ENCODE results near the gene UTP15. TPM values are rescaled to one million over a fixed set of nuclear protein-coding genes. Genes with fewer than 3 reads are reported as not detected.

The UTP15 gene
- total RNA-seq, 2 experiments from 2014 or later = 22.8 to 29.9 TPM

GRCh38 chr5:73624888-73625287, 59.3 kb downstream of the UTP15 start:
- BruUV-seq (replicated peaks) = no TSS peak
- TF ChIP-seq, protein P1, sequence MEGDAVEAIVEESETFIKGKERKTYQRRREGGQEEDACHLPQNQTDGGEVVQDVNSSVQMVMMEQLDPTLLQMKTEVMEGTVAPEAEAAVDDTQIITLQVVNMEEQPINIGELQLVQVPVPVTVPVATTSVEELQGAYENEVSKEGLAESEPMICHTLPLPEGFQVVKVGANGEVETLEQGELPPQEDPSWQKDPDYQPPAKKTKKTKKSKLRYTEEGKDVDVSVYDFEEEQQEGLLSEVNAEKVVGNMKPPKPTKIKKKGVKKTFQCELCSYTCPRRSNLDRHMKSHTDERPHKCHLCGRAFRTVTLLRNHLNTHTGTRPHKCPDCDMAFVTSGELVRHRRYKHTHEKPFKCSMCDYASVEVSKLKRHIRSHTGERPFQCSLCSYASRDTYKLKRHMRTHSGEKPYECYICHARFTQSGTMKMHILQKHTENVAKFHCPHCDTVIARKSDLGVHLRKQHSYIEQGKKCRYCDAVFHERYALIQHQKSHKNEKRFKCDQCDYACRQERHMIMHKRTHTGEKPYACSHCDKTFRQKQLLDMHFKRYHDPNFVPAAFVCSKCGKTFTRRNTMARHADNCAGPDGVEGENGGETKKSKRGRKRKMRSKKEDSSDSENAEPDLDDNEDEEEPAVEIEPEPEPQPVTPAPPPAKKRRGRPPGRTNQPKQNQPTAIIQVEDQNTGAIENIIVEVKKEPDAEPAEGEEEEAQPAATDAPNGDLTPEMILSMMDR (conservative IDR thresholded peaks at IDR 0.05; ENCODE audit: low read length) = no peak
- no peak for TF ChIP-seq EZH2phosphoT487 (IDR thresholded peaks at IDR 0.05; ENCODE audit: borderline replicate concordance, low read depth, low read length)
- Histone ChIP-seq H3K27ac (ENCODE audit: low read depth, low read length, poor library complexity, severe bottlenecking) (no peak overlapping the region), H3K36me3 (ENCODE audit: insufficient read depth, low read length) (no peaks in the 10 kb centered on the region), H3K4me3 (ENCODE audit: low read depth, low read length, poor library complexity, severe bottlenecking) (no peak overlapping the region), H3K9me3 (ENCODE audit: low read length) (no peaks in the 10 kb centered on the region), H3K4me2 (ENCODE audit: low read length) (no peak overlapping the region), H2AFZ (ENCODE audit: low read length) (no peak overlapping the region), H3K79me2 (ENCODE audit: insufficient read depth, low read depth, low read length) (no peaks in the 10 kb centered on the region), H3K4me1 (ENCODE audit: insufficient read depth, low read length, poor library complexity, severe bottlenecking) (no peaks in the 10 kb centered on the region), H4K20me1 (ENCODE audit: insufficient read depth, low read length) (no peaks in the 10 kb centered on the region), H3K9me2 (ENCODE audit: insufficient read depth, low read length) (no peaks in the 10 kb centered on the region)
- no peak for DNase-seq (ENCODE audit: low spot score)
- CTCF ChIA-PET (ENCODE audit: unreplicated experiment) = no interaction called here
- intact Hi-C loops (cut with micrococcal nuclease; ENCODE audit: unreplicated experiment) = no loop called here
- POLR2A ChIA-PET = interaction anchor here (0.6 kb wide), 1 partner anchor 1683 kb away, joined by 5 read pairs; no protein-coding TSS in a partner anchor

DNA sequence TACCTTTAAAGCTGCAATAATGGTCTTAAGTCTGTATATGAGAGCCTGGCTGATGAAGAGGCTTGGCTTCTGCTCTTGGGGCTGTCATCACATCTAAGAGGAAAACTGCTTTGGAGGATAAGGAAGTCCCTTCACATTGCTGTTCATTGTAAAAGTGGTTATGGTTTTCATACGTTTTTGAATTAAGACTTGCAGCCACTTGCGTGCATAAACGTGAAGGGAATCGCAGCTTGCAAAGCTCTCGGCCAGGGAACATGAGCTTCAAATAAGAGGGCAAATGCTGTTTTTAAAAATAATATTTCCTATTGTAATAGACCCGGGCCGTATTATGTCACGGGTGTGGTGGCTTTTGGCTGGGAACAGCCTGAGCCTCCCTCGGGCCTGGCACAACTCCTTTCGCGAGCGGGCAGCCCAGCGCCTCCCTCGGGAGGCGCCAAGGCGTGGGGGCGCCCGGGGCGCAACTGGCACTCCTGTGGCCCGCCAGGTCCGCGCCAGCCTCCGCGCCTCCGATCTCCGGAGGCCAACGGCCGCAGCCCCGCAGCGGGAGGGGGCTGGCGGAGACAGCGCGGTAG, 59.9 kb downstream of the UTP15 start:
- ChIA-PET POLR2A (interaction anchor here (0.6 kb wide), 1 partner anchor 1683 kb away, joined by 5 read pairs; no protein-coding TSS in a partner anchor), CTCF (ENCODE audit: unreplicated experiment) (no interaction called here)
- no TSS peak for BruUV-seq (replicated peaks)
- H3K4me2 ChIP-seq (ENCODE audit: low read length) = no peak overlapping the region
- no peak overlapping the region for H2AFZ ChIP-seq (ENCODE audit: low read length)
- H3K4me3 ChIP-seq (ENCODE audit: low read depth, low read length, poor library complexity, severe bottlenecking) = no peak overlapping the region
- H3K9me3 ChIP-seq (ENCODE audit: low read length) = no peaks in the 10 kb centered on the region
- DNase-seq (ENCODE audit: low spot score) = no peak
- TF ChIP-seq EZH2phosphoT487 (IDR thresholded peaks at IDR 0.05; ENCODE audit: borderline replicate concordance, low read depth, low read length) = no peak
- TF ChIP-seq, protein P1 (conservative IDR thresholded peaks at IDR 0.05; ENCODE audit: low read length) = no peak
- H3K36me3 ChIP-seq (ENCODE audit: insufficient read depth, low read length) = no peaks in the 10 kb centered on the region
- H3K27ac ChIP-seq (ENCODE audit: low read depth, low read length, poor library complexity, severe bottlenecking) = no peak overlapping the region
- no peaks in the 10 kb centered on the region for H3K9me2 ChIP-seq (ENCODE audit: insufficient read depth, low read length)
- intact Hi-C loops (cut with micrococcal nuclease; ENCODE audit: unreplicated experiment) = no loop called here
- no peaks in the 10 kb centered on the region for H3K79me2 ChIP-seq (ENCODE audit: insufficient read depth, low read depth, low read length)
- H4K20me1 ChIP-seq (ENCODE audit: insufficient read depth, low read length) = no peaks in the 10 kb centered on the region
- no peaks in the 10 kb centered on the region for H3K4me1 ChIP-seq (ENCODE audit: insufficient read depth, low read length, poor library complexity, severe bottlenecking)

- BruUV-seq (replicated peaks) = no TSS peak
- no peak for TF ChIP-seq EZH2phosphoT487 (IDR thresholded peaks at IDR 0.05; ENCODE audit: borderline replicate concordance, low read depth, low read length)
- TF ChIP-seq, protein P1 (conservative IDR thresholded peaks at IDR 0.05; ENCODE audit: low read length) = no peak
- H3K9me2 ChIP-seq (ENCODE audit: insufficient read depth, low read length) = no peaks in the 10 kb centered on the region
- ChIA-PET POLR2A (no interaction called here), CTCF (ENCODE audit: unreplicated experiment) (no interaction called here)
- H3K4me3 ChIP-seq (ENCODE audit: low read depth, low read length, poor library complexity, severe bottlenecking) = no peak within 1 kb of the TSS
- no peaks in the 10 kb centered on the region for H3K9me3 ChIP-seq (ENCODE audit: low read length)
- no peaks in the 10 kb centered on the region for H3K36me3 ChIP-seq (ENCODE audit: insufficient read depth, low read length)
- H3K4me2 ChIP-seq (ENCODE audit: low read length) = no peak within 1 kb of the TSS
- no peaks in the 10 kb centered on the region for H3K79me2 ChIP-seq (ENCODE audit: insufficient read depth, low read depth, low read length)
- intact Hi-C loops (cut with micrococcal nuclease; ENCODE audit: unreplicated experiment) = no loop called here
- H3K27ac ChIP-seq (ENCODE audit: low read depth, low read length, poor library complexity, severe bottlenecking) = no peak within 1 kb of the TSS
- no peak within 1 kb of the TSS for H2AFZ ChIP-seq (ENCODE audit: low read length)
- DNase-seq (ENCODE audit: low spot score) = no peak
- no peaks in the 10 kb centered on the region for H4K20me1 ChIP-seq (ENCODE audit: insufficient read depth, low read length)
- H3K4me1 ChIP-seq (ENCODE audit: insufficient read depth, low read length, poor library complexity, severe bottlenecking) = no peaks in the 10 kb centered on the region
Measured at GRCh38 chr5:73625944-73626811, 60.6 kb downstream of the UTP15 start, which contains the start of gene ARHGEF28. Gene ARHGEF28 (plus strand): TSS chr5:73626196. CDS start chr5:73684852, 58,656 bp downstream.

Data from OCI-LY7 (cell line).